Coronary artery (tissue), 2 donors: Measurements from ENCODE around the gene ZEB2.

ENCODE experiments used
- DNase-seq: peaks from one replicate; pipeline ENCODE4 v3.0.0-alpha.2; 2017; ENCODE audit warnings: low spot score
- H3K27ac ChIP-seq, 2 donors: fragments of 200-600 bp; sonication (generic); one replicate each; pipeline ENCODE4 v1.5.1; 2016 to 2019
- H3K4me3 ChIP-seq: fragments of 200-600 bp; sonication (generic); 2 replicates; pipeline ENCODE4 v1.5.1; 2016; ENCODE audit warnings: mild to moderate bottlenecking, moderate library complexity
- CTCF ChIP-seq: fragments of 200-600 bp; sonication (generic); IDR thresholded peaks from one replicate; pipeline ENCODE4 v1.5.1; 2019; ENCODE audit warnings: antibody characterized with exemption

ZEB2 gene

GRCh38 chr2:144405982-144406788, 113.7 kb downstream of the ZEB2 start:
- Histone ChIP-seq H3K4me3 (no peak overlapping the region), H3K27ac (no peak overlapping the region)
- TF ChIP-seq CTCF = no peak
- no peak for DNase-seq

GRCh38 chr2:144405321-144405720, 114.6 kb downstream of the ZEB2 start:
- no peak for DNase-seq
- no peak for TF ChIP-seq CTCF
- Histone ChIP-seq H3K27ac (no peak overlapping the region), H3K4me3 (no peak overlapping the region)

- H3K27ac ChIP-seq = no peak overlapping the region
- H3K4me3 ChIP-seq = no peak overlapping the region
- DNase-seq = no peak
- no peak for TF ChIP-seq CTCF
Observed at GRCh38 chr2:144404586-144405314, 115.2 kb downstream of the ZEB2 start.

- Histone ChIP-seq H3K4me3 (no peak overlapping the region), H3K27ac (peak overlapping the region in 1 of 2 donors; percentile 38)
- DNase-seq = no peak
- TF ChIP-seq CTCF = no peak
Observed at GRCh38 chr2:144403933-144404332, 116.0 kb downstream of the ZEB2 start.

- Histone ChIP-seq H3K27ac (peak overlapping the region in 1 of 2 donors; percentile 0), H3K4me3 (no peak overlapping the region)
- DNase-seq = no peak
- TF ChIP-seq CTCF = no peak
Observed at GRCh38 chr2:144402251-144402650, 117.7 kb downstream of the ZEB2 start.

GRCh38 chr2:144401036-144401435, 118.9 kb downstream of the ZEB2 start:
- H3K4me3 ChIP-seq = no peak overlapping the region
- DNase-seq = no peak
- TF ChIP-seq CTCF = no peak
- H3K27ac ChIP-seq = no peak overlapping the region
